NCI-H748 (cell line): Measurements from ENCODE around the gene MED27.
A peak's percentile ranks its signal among the peaks of the same experiment; 100 is the strongest.

Source experiments
- DNase-seq: peaks from one replicate; lab custom pipeline; 2025; ENCODE audit not compliant: unreplicated experiment; lab: John Stamatoyannopoulos, UW

Gene MED27

GRCh38 chr9:132002643-132003318 lies 76.9 kb downstream of the MED27 start:
- DNase-seq = no peak

- no peak for DNase-seq
These were observed 78.1 kb downstream of the MED27 start for GRCh38 chr9:132001567-132001966.

- DNase-seq = no peak
These were observed 79.0 kb downstream of the MED27 start for GRCh38 chr9:132000659-132001058.

- no peak for DNase-seq
These were observed 79.7 kb downstream of the MED27 start for GRCh38 chr9:131999692-132000551.

- no peak for DNase-seq
These were observed 81.9 kb downstream of the MED27 start for GRCh38 chr9:131997779-131998178.

GRCh38 chr9:131997076-131997475 lies 82.6 kb downstream of the MED27 start:
- no peak for DNase-seq

GRCh38 chr9:131995382-131995781 lies 84.3 kb downstream of the MED27 start:
- no peak for DNase-seq

- DNase-seq = no peak
These were observed 85.1 kb downstream of the MED27 start for GRCh38 chr9:131994364-131995125.

GRCh38 chr9:131992906-131993657 lies 86.6 kb downstream of the MED27 start:
- DNase-seq = no peak

GRCh38 chr9:131987232-131987631 lies 92.4 kb downstream of the MED27 start:
- no peak for DNase-seq

- DNase-seq = peak; percentile 96
These were observed 93.1 kb downstream of the MED27 start for GRCh38 chr9:131986576-131986975.

GRCh38 chr9:131986089-131986488 lies 93.6 kb downstream of the MED27 start:
- peak; percentile 47 for DNase-seq

- DNase-seq = no peak
These were observed 95.1 kb downstream of the MED27 start for GRCh38 chr9:131984564-131984963.

GRCh38 chr9:131982671-131983239 lies 96.9 kb downstream of the MED27 start:
- DNase-seq = no peak

GRCh38 chr9:131982102-131982501 lies 97.6 kb downstream of the MED27 start:
- no peak for DNase-seq

- no peak for DNase-seq
These were observed 98.4 kb downstream of the MED27 start for GRCh38 chr9:131981116-131981776.

GRCh38 chr9:131980267-131981016 lies 99.2 kb downstream of the MED27 start:
- no peak for DNase-seq

- DNase-seq = no peak
These were observed 102.4 kb downstream of the MED27 start for GRCh38 chr9:131977109-131977838.
